Breast epithelium (tissue), 4 donors: ENCODE results near the gene C1QTNF4. TPM values are rescaled to one million over a fixed set of nuclear protein-coding genes. Genes with fewer than 3 reads are reported as not detected.

Source experiments
- DNase-seq, 2 donors: peaks; one replicate each; pipeline ENCODE4 v3.0.0-alpha.2; 2019; ENCODE audit warnings: low spot score in 2 of 2
- H3K27ac ChIP-seq, 2 donors: fragments of 200-600 bp; sonication (generic) in 1 of 2; one replicate each; pipeline ENCODE4 v1.5.1; 2016 to 2019; ENCODE audit warnings: mild to moderate bottlenecking in 1 of 2
- H3K27me3 ChIP-seq, 2 donors: fragments of 200-600 bp; sonication (generic) in 1 of 2; one replicate each; pipeline versions ENCODE4 v1.5.1 to v1.6.0; 2017 to 2019; ENCODE audit warnings: control low read depth in 1 of 2, mild to moderate bottlenecking in 1 of 2
- H3K36me3 ChIP-seq: fragments of 200-600 bp; one replicate; pipeline ENCODE4 v1.5.1; 2019
- H3K4me1 ChIP-seq, 2 donors: fragments of 200-600 bp; sonication (generic); one replicate each; pipeline ENCODE4 v1.5.1; 2016 to 2019; ENCODE audit warnings: control low read depth in 1 of 2
- H3K4me3 ChIP-seq, 3 donors: fragments of 200-600 bp; sonication (generic); 1 replicate in 2 of 3; 2 replicates in 1 of 3; pipeline ENCODE4 v1.5.1; 2016 to 2019; ENCODE audit warnings: mild to moderate bottlenecking in 3 of 3, moderate library complexity in 2 of 3
- H3K9me3 ChIP-seq, 2 donors: fragments of 200-600 bp; sonication (generic) in 1 of 2; one replicate each; pipeline ENCODE4 v1.5.1; 2016 to 2019; ENCODE audit warnings: control low read depth in 1 of 2
- POLR2A ChIP-seq: fragments of 450-650 bp; IDR thresholded peaks from one replicate; pipeline ENCODE4 v1.6.1; 2016; ENCODE audit warnings: antibody characterized with exemption, mild to moderate bottlenecking, moderate library complexity
- POLR2AphosphoS5 ChIP-seq, 3 donors: sonication (generic); formaldehyde crosslinking; IDR thresholded peaks; one replicate each; pipeline ENCODE4 v1.6.1; 2017; ENCODE audit warnings: antibody characterized with exemption in 3 of 3
- intact Hi-C: fragments of 100-400 bp; cut with DNase I; formaldehyde crosslinking; loops from one replicate; pipeline ENCODE4 v1.15.1; 2023; ENCODE audit warnings: low total_unique reads
- total RNA-seq, 3 donors: library from RNA; depleted of rRNA; stranded (reverse); fragments of >200 nt; gene quantifications; one replicate each; pipeline ENCODE4 v1.1.0, GENCODE V29; 2016
- TF ChIP-seq, protein P1 (sequence below), 3 donors: fragments of 450-650 bp; IDR thresholded peaks; one replicate each; pipeline ENCODE4 v1.5.1; 2016 to 2017; ENCODE audit warnings: antibody characterized with exemption in 3 of 3, mild to moderate bottlenecking in 3 of 3, moderate library complexity in 3 of 3

The C1QTNF4 gene
- total RNA-seq, 3 donors from 2014 or later, result 0.96 to 5.6 (median 4.4) TPM

- DNase-seq, result no peak
- Histone ChIP-seq H3K9me3 (no peaks in the 10 kb centered on the region), H3K27me3 (no peaks in the 10 kb centered on the region), H3K4me1 (no peaks in the 10 kb centered on the region), H3K36me3 (no peaks in the 10 kb centered on the region), H3K4me3 (no peak overlapping the region), H3K27ac (no peak overlapping the region)
- intact Hi-C loops, result no loop called here
- TF ChIP-seq POLR2A, result no peak
- TF ChIP-seq, protein P1, sequence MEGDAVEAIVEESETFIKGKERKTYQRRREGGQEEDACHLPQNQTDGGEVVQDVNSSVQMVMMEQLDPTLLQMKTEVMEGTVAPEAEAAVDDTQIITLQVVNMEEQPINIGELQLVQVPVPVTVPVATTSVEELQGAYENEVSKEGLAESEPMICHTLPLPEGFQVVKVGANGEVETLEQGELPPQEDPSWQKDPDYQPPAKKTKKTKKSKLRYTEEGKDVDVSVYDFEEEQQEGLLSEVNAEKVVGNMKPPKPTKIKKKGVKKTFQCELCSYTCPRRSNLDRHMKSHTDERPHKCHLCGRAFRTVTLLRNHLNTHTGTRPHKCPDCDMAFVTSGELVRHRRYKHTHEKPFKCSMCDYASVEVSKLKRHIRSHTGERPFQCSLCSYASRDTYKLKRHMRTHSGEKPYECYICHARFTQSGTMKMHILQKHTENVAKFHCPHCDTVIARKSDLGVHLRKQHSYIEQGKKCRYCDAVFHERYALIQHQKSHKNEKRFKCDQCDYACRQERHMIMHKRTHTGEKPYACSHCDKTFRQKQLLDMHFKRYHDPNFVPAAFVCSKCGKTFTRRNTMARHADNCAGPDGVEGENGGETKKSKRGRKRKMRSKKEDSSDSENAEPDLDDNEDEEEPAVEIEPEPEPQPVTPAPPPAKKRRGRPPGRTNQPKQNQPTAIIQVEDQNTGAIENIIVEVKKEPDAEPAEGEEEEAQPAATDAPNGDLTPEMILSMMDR (IDR thresholded peaks at IDR 0.05), result no peak
- TF ChIP-seq POLR2AphosphoS5 (IDR thresholded peaks at IDR 0.05), result no peak
These were observed 37.3 kb upstream of the C1QTNF4 start for GRCh38 chr11:47631473-47631872.

DNA sequence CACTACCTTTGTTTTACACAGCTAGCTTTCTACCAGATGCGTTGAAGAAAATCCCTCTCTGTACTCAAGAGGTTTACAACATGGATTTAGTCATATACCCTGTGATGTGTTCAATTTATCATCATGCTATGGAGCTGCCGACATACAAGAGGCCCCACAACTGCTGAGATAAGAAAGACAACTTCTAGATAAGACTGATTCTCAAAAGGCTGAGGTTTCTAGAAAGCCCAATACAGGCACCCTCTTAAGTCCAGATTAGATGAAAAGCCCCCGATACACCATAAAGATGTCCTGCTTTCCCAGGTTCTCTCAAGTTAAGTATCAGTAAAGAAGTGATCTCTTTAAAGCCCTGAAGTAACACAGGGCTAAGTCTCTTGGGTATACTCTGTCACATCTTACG, 33.8 kb upstream of the C1QTNF4 start:
- no peak for DNase-seq
- Histone ChIP-seq H3K4me1 (no peaks in the 10 kb centered on the region), H3K27ac (no peak overlapping the region), H3K27me3 (no peaks in the 10 kb centered on the region), H3K36me3 (no peaks in the 10 kb centered on the region), H3K9me3 (no peaks in the 10 kb centered on the region), H3K4me3 (no peak overlapping the region)
- TF ChIP-seq, protein P1 (IDR thresholded peaks at IDR 0.05), result no peak
- TF ChIP-seq POLR2AphosphoS5 (IDR thresholded peaks at IDR 0.05) (no peak), POLR2A (no peak)
- intact Hi-C loops, result no loop called here

GRCh38 chr11:47626234-47626633, 32.0 kb upstream of the C1QTNF4 start:
- intact Hi-C loops, result no loop called here
- Histone ChIP-seq H3K27me3 (no peaks in the 10 kb centered on the region), H3K4me3 (no peak overlapping the region), H3K9me3 (no peaks in the 10 kb centered on the region), H3K27ac (no peak overlapping the region), H3K4me1 (no peaks in the 10 kb centered on the region), H3K36me3 (no peaks in the 10 kb centered on the region)
- TF ChIP-seq, protein P1 (IDR thresholded peaks at IDR 0.05), result no peak
- no peak for TF ChIP-seq POLR2AphosphoS5 (IDR thresholded peaks at IDR 0.05)
- TF ChIP-seq POLR2A, result no peak
- DNase-seq, result no peak

- no peak overlapping the region for H3K27ac ChIP-seq
- H3K4me1 ChIP-seq, result no peaks in the 10 kb centered on the region
- no peak for TF ChIP-seq POLR2A
- TF ChIP-seq, protein P1 (IDR thresholded peaks at IDR 0.05), result no peak
- TF ChIP-seq POLR2AphosphoS5 (IDR thresholded peaks at IDR 0.05), result no peak
- DNase-seq, result no peak
- no peaks in the 10 kb centered on the region for H3K36me3 ChIP-seq
- no peaks in the 10 kb centered on the region for H3K9me3 ChIP-seq
- no peak overlapping the region for H3K4me3 ChIP-seq
- no peaks in the 10 kb centered on the region for H3K27me3 ChIP-seq
- intact Hi-C loops, result no loop called here
These were observed 26.7 kb upstream of the C1QTNF4 start for GRCh38 chr11:47620836-47621378.

GRCh38 chr11:47617417-47617809, 23.2 kb upstream of the C1QTNF4 start:
- H3K36me3 ChIP-seq, result no peaks in the 10 kb centered on the region
- TF ChIP-seq, protein P1 (IDR thresholded peaks at IDR 0.05), result no peak
- TF ChIP-seq POLR2A (no peak), POLR2AphosphoS5 (IDR thresholded peaks at IDR 0.05) (no peak)
- intact Hi-C loops, result no loop called here
- H3K27ac ChIP-seq, result no peak overlapping the region
- H3K4me3 ChIP-seq, result no peak overlapping the region
- no peaks in the 10 kb centered on the region for H3K4me1 ChIP-seq
- no peak for DNase-seq
- H3K9me3 ChIP-seq, result no peaks in the 10 kb centered on the region
- H3K27me3 ChIP-seq, result no peaks in the 10 kb centered on the region
